Measurements from ENCODE around the gene FRS2.

FRS2 gene

GRCh38 chr12:69610729-69611128 is 140.5 kb downstream of the FRS2 start, which contains the start of gene LRRC10:
LRRC10 (minus strand) TSS chr12:69610907; CDS start chr12:69610838, 69 bp downstream.
- H3K4me1 Mint-ChIP-seq: no peaks in the 10 kb centered on the region
- no peaks in the 10 kb centered on the region for H3K36me3 Mint-ChIP-seq
- H3K4me3 Mint-ChIP-seq: no peak within 1 kb of the TSS
- no peak for DNase-seq
- H3K9me3 Mint-ChIP-seq: no peaks in the 10 kb centered on the region
- peaks cover 17% of the 10 kb centered on the region for H3K27me3 Mint-ChIP-seq
- CTCF ChIA-PET: no interaction called here
- H3K27ac Mint-ChIP-seq: no peak within 1 kb of the TSS

- no peak for DNase-seq
- no peaks in the 10 kb centered on the region for H3K36me3 Mint-ChIP-seq
- CTCF ChIA-PET: interaction anchor here (1.6 kb wide), 1 partner anchor 26 kb away, joined by 4 read pairs; no protein-coding TSS in a partner anchor
Observed at GRCh38 chr12:69613351-69613750, 143.2 kb downstream of the FRS2 start.

GRCh38 chr12:69616025-69616424 is 145.8 kb downstream of the FRS2 start:
- peaks cover 22% of the 10 kb centered on the region for H3K27me3 Mint-ChIP-seq
- CTCF ChIA-PET: no interaction called here
- no peak overlapping the region for H3K27ac Mint-ChIP-seq
- DNase-seq: no peak
- no peak overlapping the region for H3K4me3 Mint-ChIP-seq
- H3K9me3 Mint-ChIP-seq: no peaks in the 10 kb centered on the region
- H3K36me3 Mint-ChIP-seq: no peaks in the 10 kb centered on the region
- H3K4me1 Mint-ChIP-seq: no peaks in the 10 kb centered on the region

More at GRCh38 chr12:69613351-69613750, 143.2 kb downstream of the FRS2 start:
- peaks cover 35% of the 10 kb centered on the region for H3K27me3 Mint-ChIP-seq
- H3K9me3 Mint-ChIP-seq: no peaks in the 10 kb centered on the region
- no peak overlapping the region for H3K27ac Mint-ChIP-seq
- no peaks in the 10 kb centered on the region for H3K4me1 Mint-ChIP-seq
- no peak overlapping the region for H3K4me3 Mint-ChIP-seq

DNA sequence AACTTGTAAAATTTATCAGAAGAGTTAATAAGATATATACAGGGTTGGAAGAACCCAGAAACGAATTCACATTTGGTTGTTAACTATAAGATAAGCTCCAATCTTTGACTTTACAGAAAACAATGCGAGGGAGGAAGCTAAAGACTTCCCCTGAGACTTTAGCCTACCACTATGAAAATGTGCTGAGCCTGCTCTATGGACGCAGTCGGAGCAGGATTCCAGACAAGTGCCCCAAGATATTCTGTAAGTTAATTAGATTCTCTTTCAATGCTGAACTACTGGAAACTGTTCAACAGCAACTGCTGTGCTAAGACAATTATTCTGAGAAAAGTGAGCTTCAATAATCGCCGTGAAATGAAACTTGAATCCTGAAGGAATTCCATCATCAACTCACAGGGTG is 148.9 kb downstream of the FRS2 start:
- CTCF ChIA-PET: interaction anchor here (0.8 kb wide), 1 partner anchor 16 kb away, joined by 3 read pairs; no protein-coding TSS in a partner anchor
- no peaks in the 10 kb centered on the region for H3K36me3 Mint-ChIP-seq
- H3K4me3 Mint-ChIP-seq: no peak overlapping the region
- H3K4me1 Mint-ChIP-seq: no peaks in the 10 kb centered on the region
- H3K27me3 Mint-ChIP-seq: peaks cover 29% of the 10 kb centered on the region
- H3K9me3 Mint-ChIP-seq: no peaks in the 10 kb centered on the region
- no peak for DNase-seq
- no peak overlapping the region for H3K27ac Mint-ChIP-seq

GRCh38 chr12:69620077-69620476 is 149.9 kb downstream of the FRS2 start:
- no peaks in the 10 kb centered on the region for H3K36me3 Mint-ChIP-seq
- no peaks in the 10 kb centered on the region for H3K4me1 Mint-ChIP-seq
- CTCF ChIA-PET: no interaction called here
- peaks cover 29% of the 10 kb centered on the region for H3K27me3 Mint-ChIP-seq
- no peaks in the 10 kb centered on the region for H3K9me3 Mint-ChIP-seq
- no peak overlapping the region for H3K4me3 Mint-ChIP-seq
- no peak overlapping the region for H3K27ac Mint-ChIP-seq
- no peak for DNase-seq

DNA sequence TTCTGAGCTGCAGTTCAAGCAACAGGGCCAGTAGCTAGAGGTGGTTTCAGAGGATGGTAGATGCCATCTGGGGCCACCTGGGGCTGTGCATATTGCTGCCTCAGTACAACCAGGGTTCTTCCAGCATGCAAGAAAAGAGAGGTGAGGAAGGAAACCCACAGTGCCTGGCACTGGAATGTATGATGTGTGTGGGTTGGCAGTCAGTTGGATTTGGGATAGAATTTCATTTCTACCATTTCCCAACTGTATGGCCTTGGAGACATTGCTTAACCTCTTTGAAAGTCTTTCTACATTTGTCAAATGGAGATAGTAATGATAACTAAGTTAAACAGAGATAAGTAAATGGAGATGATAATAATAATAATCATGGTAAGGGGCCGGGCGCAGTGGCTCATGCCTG is 150.7 kb downstream of the FRS2 start:
- no peaks in the 10 kb centered on the region for H3K36me3 Mint-ChIP-seq
- no peak overlapping the region for H3K27ac Mint-ChIP-seq
- DNase-seq: no peak
- no peak overlapping the region for H3K4me3 Mint-ChIP-seq
- no peaks in the 10 kb centered on the region for H3K4me1 Mint-ChIP-seq
- CTCF ChIA-PET: no interaction called here
- H3K27me3 Mint-ChIP-seq: peaks cover 28% of the 10 kb centered on the region
- no peaks in the 10 kb centered on the region for H3K9me3 Mint-ChIP-seq

DNA sequence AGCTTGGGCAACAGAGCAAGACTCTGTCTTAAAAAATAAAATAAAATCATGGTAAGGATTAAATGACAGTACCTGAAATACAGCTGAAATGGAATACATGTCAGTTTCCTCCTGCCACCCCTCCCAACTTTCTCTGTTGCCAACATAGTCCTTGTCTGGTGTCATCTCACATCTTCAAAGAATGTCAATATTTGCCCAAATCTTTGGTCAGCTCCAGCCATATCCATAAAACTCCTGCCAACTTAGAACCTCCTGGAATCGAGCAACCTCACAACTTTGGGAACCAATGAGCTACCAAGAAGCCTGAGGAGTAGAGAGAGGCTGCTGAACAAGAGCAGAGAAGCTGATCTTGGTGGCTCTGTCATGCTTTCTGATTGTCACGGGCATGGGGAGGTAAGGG is 151.4 kb downstream of the FRS2 start:
- Mint-ChIP-seq H3K4me1 (no peaks in the 10 kb centered on the region), H3K27ac (no peak overlapping the region), H3K36me3 (no peaks in the 10 kb centered on the region), H3K9me3 (no peaks in the 10 kb centered on the region), H3K27me3 (peaks cover 24% of the 10 kb centered on the region), H3K4me3 (no peak overlapping the region)
- CTCF ChIA-PET: no interaction called here
- DNase-seq: no peak

DNA sequence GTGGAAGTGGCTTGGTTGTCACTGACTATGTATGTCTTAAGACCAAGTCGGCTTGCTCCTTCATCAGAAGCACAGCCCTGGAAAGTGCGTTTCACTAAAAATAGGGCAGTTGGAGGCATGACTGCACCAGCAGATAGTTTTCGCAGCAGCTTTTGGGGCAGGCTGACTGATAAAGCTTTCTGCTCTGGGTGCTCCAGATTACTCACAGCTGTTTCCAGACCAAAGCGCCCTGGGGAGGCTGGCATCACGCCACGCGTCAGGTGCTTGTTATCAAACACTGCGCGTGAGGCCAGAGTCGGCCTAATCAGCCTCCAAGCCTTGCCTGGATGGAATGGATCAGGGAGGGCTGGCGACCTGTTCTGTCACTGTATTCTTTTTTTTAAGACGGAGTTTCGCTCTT is 153.8 kb downstream of the FRS2 start:
- no peaks in the 10 kb centered on the region for H3K9me3 Mint-ChIP-seq
- H3K4me3 Mint-ChIP-seq: no peak overlapping the region
- H3K27ac Mint-ChIP-seq: no peak overlapping the region
- no peaks in the 10 kb centered on the region for H3K4me1 Mint-ChIP-seq
- no peak for DNase-seq
- peaks cover 16% of the 10 kb centered on the region for H3K27me3 Mint-ChIP-seq
- CTCF ChIA-PET: no interaction called here
- H3K36me3 Mint-ChIP-seq: no peaks in the 10 kb centered on the region

DNA sequence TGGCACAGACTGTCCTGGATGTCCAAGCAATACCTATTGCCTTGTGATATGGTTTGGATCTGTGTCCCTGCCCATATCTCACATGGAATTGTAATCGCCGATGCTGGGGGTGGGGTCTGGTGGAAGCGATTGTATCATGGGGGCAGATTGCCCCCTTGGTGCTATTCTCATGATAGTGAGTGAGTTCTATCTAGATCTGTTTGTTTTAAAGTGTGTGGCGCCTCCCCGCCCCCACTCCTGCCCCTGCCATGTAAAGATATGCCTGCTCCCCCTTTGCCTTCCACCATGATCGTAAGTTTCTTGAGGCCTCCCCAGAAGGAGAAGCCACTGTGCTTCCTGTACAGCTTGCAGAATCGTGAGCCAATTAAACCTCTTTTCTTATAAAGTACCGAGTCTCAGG is 157.3 kb downstream of the FRS2 start:
- H3K4me3 Mint-ChIP-seq: no peak overlapping the region
- no peak overlapping the region for H3K27ac Mint-ChIP-seq
- CTCF ChIA-PET: no interaction called here
- no peaks in the 10 kb centered on the region for H3K9me3 Mint-ChIP-seq
- H3K4me1 Mint-ChIP-seq: no peaks in the 10 kb centered on the region
- DNase-seq: no peak
- H3K27me3 Mint-ChIP-seq: peaks cover 11% of the 10 kb centered on the region
- H3K36me3 Mint-ChIP-seq: no peaks in the 10 kb centered on the region
